Thoracic aorta (tissue), 2 donors: ENCODE measurements around the gene ANKRD28. TPM values are rescaled to one million over a fixed set of nuclear protein-coding genes. Genes with fewer than 3 reads are reported as not detected.
"Not testable (repeated sequence)": the region's sequence is repeated elsewhere in the genome, so short reads cannot be mapped to it uniquely, and the experiment has no call there.

Experiments
- ATAC-seq: fragments of 150-250 bp; one replicate; pipeline ENCODE4 v1.8.0; 2017; ENCODE audit warnings: low read depth; ENCODE audit not compliant: insufficient number of reproducible peaks, low FRiP score
- DNase-seq: peaks from one replicate; pipeline ENCODE4 v3.0.0-alpha.2; 2020; ENCODE audit warnings: low spot score
- H3K27ac ChIP-seq, 2 donors: fragments of 200-600 bp; sonication (generic); 1 replicate in 1 of 2; 2 replicates in 1 of 2; pipeline ENCODE4 v1.5.1; 2016; ENCODE audit warnings: mild to moderate bottlenecking in 2 of 2, moderate library complexity in 2 of 2
- H3K27me3 ChIP-seq: fragments of 200-600 bp; sonication (generic); replicated peaks from 2 replicates; pipeline ENCODE4 v1.6.0; 2016; ENCODE audit warnings: mild to moderate bottlenecking; ENCODE audit not compliant: insufficient read depth
- H3K36me3 ChIP-seq: fragments of 200-600 bp; sonication (generic); one replicate; pipeline ENCODE4 v1.5.1; 2016
- H3K4me1 ChIP-seq, 2 donors: fragments of 200-600 bp; sonication (generic); 1 replicate in 1 of 2; 2 replicates in 1 of 2; pipeline versions ENCODE4 v1.5.1 to v1.6.0; 2016; ENCODE audit warnings: low read depth in 2 of 2, mild to moderate bottlenecking in 1 of 2; ENCODE audit not compliant: control insufficient read depth in 1 of 2
- H3K4me3 ChIP-seq: fragments of 200-600 bp; sonication (generic); 2 replicates; pipeline ENCODE4 v1.5.1; 2016; ENCODE audit warnings: mild to moderate bottlenecking
- H3K9me3 ChIP-seq: fragments of 200-600 bp; sonication (generic); 2 replicates; pipeline ENCODE4 v1.5.1; 2016
- CTCF ChIP-seq: fragments of 200-600 bp; sonication (generic); IDR thresholded peaks from one replicate; pipeline ENCODE4 v1.5.1; 2019; ENCODE audit warnings: antibody characterized with exemption
- total RNA-seq, 2 donors: library from RNA; depleted of rRNA; stranded (reverse); fragments of >200 nt; gene quantifications; one replicate each; pipeline versions ENCODE4 v1.1.0 to v1.2.3, GENCODE V29; 2016

Gene ANKRD28
- total RNA-seq, 2 donors from 2014 or later: 42.5 to 60.2 TPM

DNA sequence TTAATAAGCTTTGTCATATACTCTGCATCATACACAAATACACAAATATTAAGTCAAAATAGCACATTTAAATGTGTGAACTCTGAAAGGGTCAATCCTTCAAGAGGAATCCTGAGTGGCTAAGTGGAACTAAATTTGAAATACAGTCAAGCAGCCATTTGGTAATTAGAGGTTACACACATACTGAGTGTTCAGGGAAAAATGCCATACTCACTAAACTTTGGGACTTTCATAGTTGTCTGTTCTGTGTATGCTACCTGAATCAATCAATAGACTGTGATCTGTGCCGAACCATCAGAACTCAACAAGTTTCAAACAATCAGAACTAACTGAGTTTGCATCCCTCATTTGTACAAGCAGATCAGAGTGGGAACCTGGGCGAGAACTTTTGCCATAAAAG lies 15.3 kb downstream of the ANKRD28 start:
- DNase-seq: no peak
- ATAC-seq: no peak
- Histone ChIP-seq H3K4me3 (peak overlapping the region; percentile 2), H3K27ac (no peak overlapping the region), H3K4me1 (peaks cover 13 to 15% of the 10 kb centered on the region in 2 donors), H3K36me3 (no peaks in the 10 kb centered on the region), H3K9me3 (no peaks in the 10 kb centered on the region), H3K27me3 (no peaks in the 10 kb centered on the region)
- TF ChIP-seq CTCF: no peak

DNA sequence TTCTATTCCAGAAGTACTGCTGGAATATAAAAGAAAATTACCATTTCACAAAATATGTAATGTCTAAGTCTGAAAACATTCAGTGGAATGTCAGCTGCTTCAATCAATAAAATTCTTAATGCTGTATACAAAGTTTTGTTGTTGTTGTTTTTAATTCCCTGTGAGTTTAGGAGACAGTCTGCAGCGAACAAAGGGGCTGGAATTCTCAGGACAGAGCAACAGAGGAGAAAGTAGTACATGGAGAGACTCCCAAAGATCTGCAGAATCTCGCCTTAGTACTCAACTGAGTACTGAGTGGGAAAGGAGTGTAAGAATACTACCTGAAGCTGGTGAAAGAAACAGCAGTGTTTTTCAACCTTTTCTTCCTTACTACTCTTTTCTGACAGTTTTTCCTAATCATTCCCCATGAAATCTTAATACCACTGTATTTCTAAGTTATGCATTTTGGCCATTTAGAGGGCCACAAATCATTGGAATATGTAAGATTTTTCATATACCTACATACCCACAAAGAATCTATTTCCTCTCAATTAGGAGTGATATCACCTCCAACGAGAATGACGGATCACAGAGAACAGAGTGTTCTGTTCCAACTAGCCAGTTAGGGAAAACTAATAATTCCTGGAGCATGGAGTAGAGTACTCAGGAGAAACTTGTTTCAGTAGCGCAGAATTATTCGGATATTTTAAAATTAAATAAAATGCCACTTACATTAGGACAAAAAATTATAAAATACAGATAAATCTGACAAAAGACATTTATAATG lies 16.0 kb downstream of the ANKRD28 start:
- DNase-seq: no peak
- Histone ChIP-seq H3K4me1 (peaks cover 13 to 15% of the 10 kb centered on the region in 2 donors), H3K27me3 (no peaks in the 10 kb centered on the region), H3K9me3 (no peaks in the 10 kb centered on the region), H3K4me3 (no peak overlapping the region), H3K27ac (peak overlapping the region in 1 of 2 donors; percentile 3), H3K36me3 (no peaks in the 10 kb centered on the region)
- no peak for ATAC-seq
- no peak for TF ChIP-seq CTCF

- Histone ChIP-seq H3K36me3 (no peaks in the 10 kb centered on the region), H3K4me1 (peaks cover 13 to 15% of the 10 kb centered on the region in 2 donors), H3K27me3 (no peaks in the 10 kb centered on the region), H3K4me3 (no peak overlapping the region), H3K9me3 (no peaks in the 10 kb centered on the region), H3K27ac (no peak overlapping the region)
- DNase-seq (no peak), ATAC-seq (no peak)
- no peak for TF ChIP-seq CTCF
These were observed 16.6 kb downstream of the ANKRD28 start for GRCh38 chr3:15781131-15781530.

DNA sequence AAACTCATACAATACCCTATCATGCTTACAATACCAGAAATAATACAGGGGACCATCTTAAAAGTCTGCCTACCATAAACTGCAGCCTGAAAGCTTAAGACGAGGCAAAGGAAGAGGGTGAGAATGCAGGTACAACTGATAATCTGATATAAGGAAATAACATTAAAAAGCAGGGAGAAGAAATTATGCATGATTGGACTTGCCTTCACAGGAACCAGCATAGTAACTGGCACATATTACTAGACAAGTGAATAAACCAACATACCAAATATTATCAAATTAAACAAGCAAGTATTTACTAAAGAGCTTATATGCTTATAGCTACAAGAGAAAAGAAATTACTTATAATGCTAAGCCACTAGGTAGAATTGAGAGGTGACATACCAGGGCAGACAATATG lies 18.7 kb downstream of the ANKRD28 start:
- Histone ChIP-seq H3K4me1 (peaks cover 13 to 15% of the 10 kb centered on the region in 2 donors), H3K27ac (no peak overlapping the region), H3K36me3 (no peaks in the 10 kb centered on the region), H3K9me3 (no peaks in the 10 kb centered on the region), H3K27me3 (no peaks in the 10 kb centered on the region), H3K4me3 (no peak overlapping the region)
- ATAC-seq (no peak), DNase-seq (no peak)
- TF ChIP-seq CTCF: no peak

- no peak for DNase-seq
- Histone ChIP-seq H3K4me1 (peaks cover 9 to 11% of the 10 kb centered on the region in 2 donors), H3K4me3 (no peak overlapping the region), H3K27ac (no peak overlapping the region), H3K36me3 (no peaks in the 10 kb centered on the region), H3K9me3 (no peaks in the 10 kb centered on the region), H3K27me3 (no peaks in the 10 kb centered on the region)
- ATAC-seq: no peak
- TF ChIP-seq CTCF: no peak
These were observed 19.4 kb downstream of the ANKRD28 start for GRCh38 chr3:15778332-15778858.

- not testable (repeated sequence) for ATAC-seq, H3K36me3 ChIP-seq, H3K4me1 ChIP-seq, H3K27ac ChIP-seq, H3K4me3 ChIP-seq, H3K9me3 ChIP-seq, H3K27me3 ChIP-seq, DNase-seq
These were observed 22.7 kb downstream of the ANKRD28 start for GRCh38 chr3:15774931-15775560.
